ENCODE measurements around the gene TTC23L. TPM values are rescaled to one million over a fixed set of nuclear protein-coding genes. Genes with fewer than 3 reads are reported as not detected.

TTC23L gene
- total and polyA plus RNA-seq, 2 donors (not counting 1 experiment from before 2014, with no cell fraction given) = 0.24 to 0.33 TPM

- H3K27me3 ChIP-seq (ENCODE audit: control insufficient read depth, insufficient read depth, low read length) = no peaks in the 10 kb centered on the region
- no peak overlapping the region for H3K4me2 ChIP-seq (ENCODE audit: extremely low read depth, insufficient read depth, low read length)
- peaks cover 30% of the 10 kb centered on the region for H3K79me2 ChIP-seq (ENCODE audit: control insufficient read depth, insufficient read depth, low read length)
- no peak overlapping the region for H3K4me3 ChIP-seq (replicated peaks in 1 of 4; ENCODE audit: control extremely low read depth in 1 of 4, insufficient read depth in 1 of 4, low read depth in 3 of 4, low read length in 4 of 4)
- H3K27ac ChIP-seq (ENCODE audit: insufficient read depth, low read length) = no peak overlapping the region
- no peak for DNase-seq (ENCODE audit: low read depth in 2 of 2)
- H3K36me3 ChIP-seq (ENCODE audit: control insufficient read depth, insufficient read depth, low read length) = peaks cover 10% of the 10 kb centered on the region
- no peak overlapping the region for H2AFZ ChIP-seq (ENCODE audit: low read length)
- H3K9ac ChIP-seq (ENCODE audit: insufficient read depth, low read length) = no peak overlapping the region
- TF ChIP-seq EZH2 (IDR thresholded peaks at IDR 0.05; ENCODE audit: low read length, missing control alignments) (no peak), CTCF (conservative IDR thresholded peaks at IDR 0.05 in 1 of 2, IDR thresholded peaks at IDR 0.05 in 1 of 2; ENCODE audit: low read depth in 1 of 2, low read length in 2 of 2) (no peak)
- H4K20me1 ChIP-seq (ENCODE audit: control insufficient read depth, extremely low read depth, insufficient read depth, low read length) = no peaks in the 10 kb centered on the region
- H3K4me1 ChIP-seq (ENCODE audit: control insufficient read depth, extremely low read depth, insufficient read depth, low read length) = peaks cover 10% of the 10 kb centered on the region
- H3K9me3 ChIP-seq (ENCODE audit: control insufficient read depth, insufficient read depth, low read depth, low read length) = no peaks in the 10 kb centered on the region
Observed at GRCh38 chr5:34927785-34928184, 88.8 kb downstream of the TTC23L start.

- peaks cover 10% of the 10 kb centered on the region for H3K36me3 ChIP-seq (ENCODE audit: control insufficient read depth, insufficient read depth, low read length)
- TF ChIP-seq EZH2 (IDR thresholded peaks at IDR 0.05; ENCODE audit: low read length, missing control alignments) = no peak
- TF ChIP-seq CTCF (conservative IDR thresholded peaks at IDR 0.05 in 1 of 2, IDR thresholded peaks at IDR 0.05 in 1 of 2; ENCODE audit: low read depth in 1 of 2, low read length in 2 of 2) = no peak
- H3K27me3 ChIP-seq (ENCODE audit: control insufficient read depth, insufficient read depth, low read length) = no peaks in the 10 kb centered on the region
- H3K9me3 ChIP-seq (ENCODE audit: control insufficient read depth, insufficient read depth, low read depth, low read length) = no peaks in the 10 kb centered on the region
- no peak overlapping the region for H2AFZ ChIP-seq (ENCODE audit: low read length)
- H4K20me1 ChIP-seq (ENCODE audit: control insufficient read depth, extremely low read depth, insufficient read depth, low read length) = no peaks in the 10 kb centered on the region
- H3K4me1 ChIP-seq (ENCODE audit: control insufficient read depth, extremely low read depth, insufficient read depth, low read length) = peaks cover 6% of the 10 kb centered on the region
- no peak overlapping the region for H3K4me2 ChIP-seq (ENCODE audit: extremely low read depth, insufficient read depth, low read length)
- DNase-seq (ENCODE audit: low read depth in 2 of 2) = no peak
- H3K9ac ChIP-seq (ENCODE audit: insufficient read depth, low read length) = no peak overlapping the region
- H3K79me2 ChIP-seq (ENCODE audit: control insufficient read depth, insufficient read depth, low read length) = peaks cover 34% of the 10 kb centered on the region
- H3K4me3 ChIP-seq (replicated peaks in 1 of 4; ENCODE audit: control extremely low read depth in 1 of 4, insufficient read depth in 1 of 4, low read depth in 3 of 4, low read length in 4 of 4) = no peak overlapping the region
- H3K27ac ChIP-seq (ENCODE audit: insufficient read depth, low read length) = no peak overlapping the region
Observed at GRCh38 chr5:34928267-34928666, 89.3 kb downstream of the TTC23L start.

GRCh38 chr5:34929134-34929719, 90.3 kb downstream of the TTC23L start, which contains the start of gene DNAJC21:
DNAJC21 (plus strand) TSS chr5:34929559; CDS start chr5:34929820, 261 bp downstream.
- peak within 1 kb of the TSS; percentile 82 for H3K9ac ChIP-seq (ENCODE audit: insufficient read depth, low read length)
- no peaks in the 10 kb centered on the region for H3K9me3 ChIP-seq (ENCODE audit: control insufficient read depth, insufficient read depth, low read depth, low read length)
- peaks cover 42% of the 10 kb centered on the region for H3K79me2 ChIP-seq (ENCODE audit: control insufficient read depth, insufficient read depth, low read length)
- H3K36me3 ChIP-seq (ENCODE audit: control insufficient read depth, insufficient read depth, low read length) = peaks cover 8% of the 10 kb centered on the region
- no peak for TF ChIP-seq EZH2 (IDR thresholded peaks at IDR 0.05; ENCODE audit: low read length, missing control alignments)
- no peak for TF ChIP-seq CTCF (conservative IDR thresholded peaks at IDR 0.05 in 1 of 2, IDR thresholded peaks at IDR 0.05 in 1 of 2; ENCODE audit: low read depth in 1 of 2, low read length in 2 of 2)
- H3K4me1 ChIP-seq (ENCODE audit: control insufficient read depth, extremely low read depth, insufficient read depth, low read length) = peaks cover 2% of the 10 kb centered on the region
- H3K4me2 ChIP-seq (ENCODE audit: extremely low read depth, insufficient read depth, low read length) = peak within 1 kb of the TSS; percentile 82
- H3K27ac ChIP-seq (ENCODE audit: insufficient read depth, low read length) = peak within 1 kb of the TSS; percentile 93
- H3K4me3 ChIP-seq (replicated peaks in 1 of 4; ENCODE audit: control extremely low read depth in 1 of 4, insufficient read depth in 1 of 4, low read depth in 3 of 4, low read length in 4 of 4) = peak within 1 kb of the TSS; percentile 77 to 98 (median 88)
- H4K20me1 ChIP-seq (ENCODE audit: control insufficient read depth, extremely low read depth, insufficient read depth, low read length) = no peaks in the 10 kb centered on the region
- no peaks in the 10 kb centered on the region for H3K27me3 ChIP-seq (ENCODE audit: control insufficient read depth, insufficient read depth, low read length)
- H2AFZ ChIP-seq (ENCODE audit: low read length) = peak within 1 kb of the TSS; percentile 82
- peak; percentile 95 to 96 for DNase-seq (ENCODE audit: low read depth in 2 of 2)
